ENCODE data around the gene RAD23B.

RAD23B gene

DNA sequence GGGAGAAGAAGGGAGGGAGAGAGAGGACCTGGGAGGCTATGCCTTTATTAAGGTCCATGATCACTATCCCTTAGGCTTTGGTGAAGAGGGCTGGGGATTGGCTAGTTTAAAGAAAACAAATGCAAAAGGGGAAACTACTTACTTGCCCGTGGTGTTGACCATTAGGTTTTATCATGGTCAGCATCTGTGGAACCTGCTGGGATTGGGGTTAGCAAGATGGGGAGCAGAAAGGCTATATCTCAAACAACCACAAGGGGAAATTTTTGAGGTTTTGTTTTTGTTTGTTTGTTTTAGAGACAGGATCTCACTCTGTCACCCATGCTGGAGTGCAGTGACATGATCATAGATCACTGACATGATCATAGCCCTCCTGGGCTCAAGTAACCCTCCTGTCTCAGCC lies 9.0 kb upstream of the RAD23B start:
- Histone ChIP-seq H3K27me3 (ENCODE audit: insufficient read depth, poor library complexity, severe bottlenecking) (peaks cover 2% of the 10 kb centered on the region), H3K4me3 (replicated peaks; ENCODE audit: insufficient read depth, low read length) (no peak overlapping the region), H3K27ac (replicated peaks) (no peak overlapping the region)
- no peak for TF ChIP-seq SPI1 (IDR thresholded peaks at IDR 0.05; ENCODE audit: borderline replicate concordance, low read depth)
- TF ChIP-seq, protein P1, sequence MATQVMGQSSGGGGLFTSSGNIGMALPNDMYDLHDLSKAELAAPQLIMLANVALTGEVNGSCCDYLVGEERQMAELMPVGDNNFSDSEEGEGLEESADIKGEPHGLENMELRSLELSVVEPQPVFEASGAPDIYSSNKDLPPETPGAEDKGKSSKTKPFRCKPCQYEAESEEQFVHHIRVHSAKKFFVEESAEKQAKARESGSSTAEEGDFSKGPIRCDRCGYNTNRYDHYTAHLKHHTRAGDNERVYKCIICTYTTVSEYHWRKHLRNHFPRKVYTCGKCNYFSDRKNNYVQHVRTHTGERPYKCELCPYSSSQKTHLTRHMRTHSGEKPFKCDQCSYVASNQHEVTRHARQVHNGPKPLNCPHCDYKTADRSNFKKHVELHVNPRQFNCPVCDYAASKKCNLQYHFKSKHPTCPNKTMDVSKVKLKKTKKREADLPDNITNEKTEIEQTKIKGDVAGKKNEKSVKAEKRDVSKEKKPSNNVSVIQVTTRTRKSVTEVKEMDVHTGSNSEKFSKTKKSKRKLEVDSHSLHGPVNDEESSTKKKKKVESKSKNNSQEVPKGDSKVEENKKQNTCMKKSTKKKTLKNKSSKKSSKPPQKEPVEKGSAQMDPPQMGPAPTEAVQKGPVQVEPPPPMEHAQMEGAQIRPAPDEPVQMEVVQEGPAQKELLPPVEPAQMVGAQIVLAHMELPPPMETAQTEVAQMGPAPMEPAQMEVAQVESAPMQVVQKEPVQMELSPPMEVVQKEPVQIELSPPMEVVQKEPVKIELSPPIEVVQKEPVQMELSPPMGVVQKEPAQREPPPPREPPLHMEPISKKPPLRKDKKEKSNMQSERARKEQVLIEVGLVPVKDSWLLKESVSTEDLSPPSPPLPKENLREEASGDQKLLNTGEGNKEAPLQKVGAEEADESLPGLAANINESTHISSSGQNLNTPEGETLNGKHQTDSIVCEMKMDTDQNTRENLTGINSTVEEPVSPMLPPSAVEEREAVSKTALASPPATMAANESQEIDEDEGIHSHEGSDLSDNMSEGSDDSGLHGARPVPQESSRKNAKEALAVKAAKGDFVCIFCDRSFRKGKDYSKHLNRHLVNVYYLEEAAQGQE (IDR thresholded peaks at IDR 0.05; ENCODE audit: insufficient replicate concordance, low read depth), result no peak
- TF ChIP-seq GABPA (IDR thresholded peaks at IDR 0.05; ENCODE audit: low read depth), result no peak
- TF ChIP-seq, protein P2, sequence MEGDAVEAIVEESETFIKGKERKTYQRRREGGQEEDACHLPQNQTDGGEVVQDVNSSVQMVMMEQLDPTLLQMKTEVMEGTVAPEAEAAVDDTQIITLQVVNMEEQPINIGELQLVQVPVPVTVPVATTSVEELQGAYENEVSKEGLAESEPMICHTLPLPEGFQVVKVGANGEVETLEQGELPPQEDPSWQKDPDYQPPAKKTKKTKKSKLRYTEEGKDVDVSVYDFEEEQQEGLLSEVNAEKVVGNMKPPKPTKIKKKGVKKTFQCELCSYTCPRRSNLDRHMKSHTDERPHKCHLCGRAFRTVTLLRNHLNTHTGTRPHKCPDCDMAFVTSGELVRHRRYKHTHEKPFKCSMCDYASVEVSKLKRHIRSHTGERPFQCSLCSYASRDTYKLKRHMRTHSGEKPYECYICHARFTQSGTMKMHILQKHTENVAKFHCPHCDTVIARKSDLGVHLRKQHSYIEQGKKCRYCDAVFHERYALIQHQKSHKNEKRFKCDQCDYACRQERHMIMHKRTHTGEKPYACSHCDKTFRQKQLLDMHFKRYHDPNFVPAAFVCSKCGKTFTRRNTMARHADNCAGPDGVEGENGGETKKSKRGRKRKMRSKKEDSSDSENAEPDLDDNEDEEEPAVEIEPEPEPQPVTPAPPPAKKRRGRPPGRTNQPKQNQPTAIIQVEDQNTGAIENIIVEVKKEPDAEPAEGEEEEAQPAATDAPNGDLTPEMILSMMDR (IDR thresholded peaks at IDR 0.05; ENCODE audit: insufficient read depth, low read length), result no peak
- no peak for TF ChIP-seq POLR2AphosphoS5 (IDR thresholded peaks at IDR 0.05; ENCODE audit: low read depth)
- DNase-seq (ENCODE audit: low read depth in 1 of 2, low spot score in 1 of 2), result no peak

DNA sequence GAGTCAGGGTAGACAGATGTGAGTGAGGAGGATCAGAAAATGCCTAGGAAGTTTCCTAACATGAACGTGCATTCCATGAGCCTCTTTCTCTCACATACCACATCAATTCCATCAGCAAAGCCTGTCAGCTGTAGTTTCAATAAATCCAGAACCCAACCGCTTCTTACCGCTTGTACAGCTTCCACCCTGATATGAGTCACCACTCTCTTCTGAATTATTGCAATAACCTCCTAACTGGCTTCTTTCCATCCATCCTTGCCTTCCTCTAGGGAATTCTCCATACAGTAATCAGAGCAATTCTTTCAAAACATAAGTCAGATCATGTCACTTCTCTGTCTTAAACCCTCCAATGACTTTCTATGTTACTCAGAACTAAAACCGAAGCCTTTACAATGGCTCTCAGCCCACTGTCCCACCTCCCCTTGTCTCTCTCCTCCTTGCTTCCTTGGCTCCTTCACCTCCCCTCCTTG lies 8.1 kb upstream of the RAD23B start:
- Histone ChIP-seq H3K4me3 (replicated peaks; ENCODE audit: insufficient read depth, low read length) (no peak overlapping the region), H3K27ac (replicated peaks) (no peak overlapping the region), H3K27me3 (ENCODE audit: insufficient read depth, poor library complexity, severe bottlenecking) (peaks cover 2% of the 10 kb centered on the region)
- no peak for DNase-seq (ENCODE audit: low read depth in 1 of 2, low spot score in 1 of 2)
- TF ChIP-seq GABPA (IDR thresholded peaks at IDR 0.05; ENCODE audit: low read depth) (no peak), SPI1 (IDR thresholded peaks at IDR 0.05; ENCODE audit: borderline replicate concordance, low read depth) (no peak), POLR2AphosphoS5 (IDR thresholded peaks at IDR 0.05; ENCODE audit: low read depth) (no peak)
- TF ChIP-seq, protein P2 (IDR thresholded peaks at IDR 0.05; ENCODE audit: insufficient read depth, low read length), result no peak
- TF ChIP-seq, protein P1 (IDR thresholded peaks at IDR 0.05; ENCODE audit: insufficient replicate concordance, low read depth), result no peak

DNA sequence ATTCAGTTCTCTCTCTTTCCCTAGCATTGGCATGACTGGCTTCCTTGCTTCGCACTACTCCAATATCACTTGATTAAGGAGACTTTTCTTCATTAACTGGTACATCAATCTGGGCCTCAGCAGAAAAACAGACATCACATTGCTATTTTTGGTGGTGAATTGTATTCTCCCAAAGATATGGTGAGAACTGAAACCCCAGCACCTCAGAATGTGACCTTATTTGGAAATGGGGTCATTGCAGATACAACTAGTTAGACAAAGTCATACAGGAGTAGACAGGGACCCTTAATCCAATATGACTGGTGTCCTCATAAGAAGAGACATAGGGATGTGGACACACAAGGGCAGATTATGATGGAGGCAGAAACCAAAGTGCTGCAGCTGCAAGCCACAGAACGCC lies 7.5 kb upstream of the RAD23B start:
- Histone ChIP-seq H3K4me3 (replicated peaks; ENCODE audit: insufficient read depth, low read length) (no peak overlapping the region), H3K27ac (replicated peaks) (no peak overlapping the region), H3K27me3 (ENCODE audit: insufficient read depth, poor library complexity, severe bottlenecking) (no peaks in the 10 kb centered on the region)
- TF ChIP-seq, protein P1 (IDR thresholded peaks at IDR 0.05; ENCODE audit: insufficient replicate concordance, low read depth), result no peak
- TF ChIP-seq SPI1 (IDR thresholded peaks at IDR 0.05; ENCODE audit: borderline replicate concordance, low read depth), result no peak
- TF ChIP-seq POLR2AphosphoS5 (IDR thresholded peaks at IDR 0.05; ENCODE audit: low read depth), result no peak
- no peak for TF ChIP-seq GABPA (IDR thresholded peaks at IDR 0.05; ENCODE audit: low read depth)
- TF ChIP-seq, protein P2 (IDR thresholded peaks at IDR 0.05; ENCODE audit: insufficient read depth, low read length), result no peak
- DNase-seq (ENCODE audit: low read depth in 1 of 2, low spot score in 1 of 2), result no peak

Measured in HL-60 (cell line).